Left lung (tissue), 10 donors: ENCODE data around the gene LKAAEAR1. TPM values are rescaled to one million over a fixed set of nuclear protein-coding genes. Genes with fewer than 3 reads are reported as not detected.

Source experiments
- ATAC-seq: fragments of 200-7000 bp; cut with Tn5 transposase; one replicate; pipeline ENCODE4 v1.9.1; 2020; ENCODE audit warnings: moderate library complexity
- DNase-seq, 4 donors: peaks; one replicate each; pipeline ENCODE4 v3.0.0-alpha.2; 2013 to 2020
- H3K27ac ChIP-seq, 2 donors: fragments of 200-600 bp; sonication (generic) in 1 of 2; one replicate each; pipeline versions ENCODE4 v1.5.0 to v1.8.0; 2020 to 2021
- H3K27me3 ChIP-seq, 2 donors: fragments of 200-600 bp; sonication (generic) in 1 of 2; one replicate each; pipeline versions ENCODE4 v1.5.0 to v1.8.0; 2020 to 2021
- H3K36me3 ChIP-seq, 2 donors: fragments of 200-600 bp; sonication (generic) in 1 of 2; one replicate each; pipeline versions ENCODE4 v1.5.0 to v1.8.0; 2020 to 2021
- H3K4me1 ChIP-seq, 2 donors: fragments of 200-600 bp; one replicate each; pipeline ENCODE4 v1.8.0; 2021
- H3K4me3 ChIP-seq, 2 donors: fragments of 200-600 bp; sonication (generic) in 1 of 2; one replicate each; pipeline versions ENCODE4 v1.5.0 to v1.8.0; 2020 to 2021; ENCODE audit warnings: mild to moderate bottlenecking in 1 of 2
- H3K9me3 ChIP-seq, 2 donors: fragments of 200-600 bp; sonication (generic) in 1 of 2; one replicate each; pipeline versions ENCODE4 v1.5.0 to v1.8.0; 2020 to 2021
- intact Hi-C, 2 donors: fragments of 100-400 bp; cut with DNase I; formaldehyde crosslinking; loops; one replicate each; pipeline versions ENCODE4 v1.11.2 to v1.14.2; 2022
- polyA plus RNA-seq, 6 donors: library from polyadenylated mRNA; unstranded; fragments of 120-200 nt; gene quantifications; one replicate each; pipeline ENCODE4 v1.2.1, GENCODE V29; 2013; ENCODE audit not compliant: insufficient read length in 6 of 6
- total RNA-seq, 2 donors: library from RNA; stranded (reverse); fragmentation: NEBNext Ultra II Directional; extraction: Animal tissue kit (Norgen Biotek cat#: 25700); gene quantifications; one replicate each; pipeline ENCODE4 v1.2.1, GENCODE V29; 2021
- TF ChIP-seq, protein P1 (sequence below), 2 donors: fragments of 200-600 bp; sonication (generic) in 1 of 2; IDR thresholded peaks; one replicate each; pipeline versions ENCODE4 v1.5.0 to v1.8.0; 2021; ENCODE audit warnings: antibody characterized with exemption in 2 of 2
- donor health status: DM: no; HTN: yes; CAD: no.
- donor health status: DM: no; HTN: no; CAD: no.

Gene LKAAEAR1
- total and polyA plus RNA-seq, 8 donors = 0.38 to 0.70 (median 0.45) TPM; not detected in 1

DNA sequence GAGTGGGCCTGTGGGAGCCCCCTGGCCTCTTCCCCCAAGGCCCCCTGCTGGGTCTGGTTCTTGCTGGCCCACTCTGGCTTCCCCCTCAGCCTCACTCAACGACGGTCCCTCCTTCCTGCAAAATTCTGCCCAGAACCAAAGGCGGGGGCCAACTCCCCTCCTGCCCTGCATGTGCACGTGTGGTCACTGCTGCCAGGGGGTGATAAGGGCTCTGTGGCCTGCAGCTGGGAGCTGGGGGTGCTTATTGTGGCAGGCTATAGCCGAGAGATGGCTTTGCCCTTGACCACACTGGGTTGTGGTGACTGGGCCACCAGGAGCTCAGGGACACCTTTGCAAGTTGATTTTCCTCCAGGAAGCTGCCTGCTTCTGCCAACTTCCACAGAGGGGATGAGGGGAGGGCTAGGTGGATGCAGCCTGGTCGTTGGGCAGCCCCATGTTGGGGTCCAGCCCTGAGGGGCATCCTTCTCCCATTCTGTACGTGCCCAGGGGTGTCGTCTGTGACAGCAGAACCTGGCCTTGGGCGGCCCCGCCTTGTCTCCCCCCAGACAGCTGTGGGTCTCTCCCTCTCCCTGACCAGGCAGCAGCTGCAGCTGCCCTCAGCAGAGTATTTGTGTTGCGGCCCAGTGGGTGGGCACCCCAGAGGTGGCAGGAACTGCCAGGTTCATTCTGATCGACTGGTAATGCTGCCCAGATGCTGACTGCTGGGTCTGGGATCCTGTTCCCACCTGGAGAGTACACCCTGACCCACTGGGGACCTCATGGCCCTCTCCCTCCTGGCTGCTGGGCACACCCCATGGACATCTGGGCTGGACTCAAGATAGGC, 15.6 kb downstream of the LKAAEAR1 start:
- TF ChIP-seq, protein P1, sequence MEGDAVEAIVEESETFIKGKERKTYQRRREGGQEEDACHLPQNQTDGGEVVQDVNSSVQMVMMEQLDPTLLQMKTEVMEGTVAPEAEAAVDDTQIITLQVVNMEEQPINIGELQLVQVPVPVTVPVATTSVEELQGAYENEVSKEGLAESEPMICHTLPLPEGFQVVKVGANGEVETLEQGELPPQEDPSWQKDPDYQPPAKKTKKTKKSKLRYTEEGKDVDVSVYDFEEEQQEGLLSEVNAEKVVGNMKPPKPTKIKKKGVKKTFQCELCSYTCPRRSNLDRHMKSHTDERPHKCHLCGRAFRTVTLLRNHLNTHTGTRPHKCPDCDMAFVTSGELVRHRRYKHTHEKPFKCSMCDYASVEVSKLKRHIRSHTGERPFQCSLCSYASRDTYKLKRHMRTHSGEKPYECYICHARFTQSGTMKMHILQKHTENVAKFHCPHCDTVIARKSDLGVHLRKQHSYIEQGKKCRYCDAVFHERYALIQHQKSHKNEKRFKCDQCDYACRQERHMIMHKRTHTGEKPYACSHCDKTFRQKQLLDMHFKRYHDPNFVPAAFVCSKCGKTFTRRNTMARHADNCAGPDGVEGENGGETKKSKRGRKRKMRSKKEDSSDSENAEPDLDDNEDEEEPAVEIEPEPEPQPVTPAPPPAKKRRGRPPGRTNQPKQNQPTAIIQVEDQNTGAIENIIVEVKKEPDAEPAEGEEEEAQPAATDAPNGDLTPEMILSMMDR (IDR thresholded peaks at IDR 0.05) = no peak
- no peak for DNase-seq
- no peaks in the 10 kb centered on the region for H3K9me3 ChIP-seq
- no peak for ATAC-seq
- no peak overlapping the region for H3K27ac ChIP-seq
- intact Hi-C loops = no loop called here
- no peaks in the 10 kb centered on the region for H3K27me3 ChIP-seq
- H3K4me3 ChIP-seq = no peak overlapping the region
- H3K36me3 ChIP-seq = peaks cover 0 to 23% of the 10 kb centered on the region in 2 donors
- H3K4me1 ChIP-seq = peaks cover 10 to 30% of the 10 kb centered on the region in 2 donors

DNA sequence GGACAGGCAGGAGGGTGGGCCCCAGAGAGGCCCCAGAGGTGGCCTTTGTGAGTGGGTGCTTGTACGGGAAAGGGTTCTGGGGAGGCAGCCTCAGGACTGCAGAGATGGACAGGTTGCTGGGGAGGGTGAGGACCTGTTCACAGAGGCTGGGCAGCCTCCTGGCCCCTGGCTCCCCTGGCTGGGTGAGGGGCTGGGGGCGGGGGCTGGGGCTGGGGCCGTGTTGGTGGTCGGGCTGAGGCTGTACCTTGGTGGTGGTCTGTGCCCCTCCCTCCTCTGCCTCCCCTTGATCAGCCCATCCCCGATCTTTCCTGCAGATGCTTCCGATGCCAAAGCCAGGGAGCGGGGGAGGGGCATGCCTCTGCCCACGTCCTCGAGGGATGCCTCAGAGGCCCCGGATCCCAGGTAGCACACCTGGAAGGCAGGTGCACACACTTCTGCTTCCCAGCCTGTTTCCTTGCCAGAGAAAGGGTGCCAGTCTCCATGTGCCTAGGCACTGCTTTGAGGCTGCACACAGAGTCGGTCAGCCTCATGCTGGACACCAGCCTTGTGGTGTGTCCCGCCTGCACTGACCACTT, 16.4 kb downstream of the LKAAEAR1 start:
- intact Hi-C loops = no loop called here
- TF ChIP-seq, protein P1 (IDR thresholded peaks at IDR 0.05) = no peak
- peaks cover 0 to 15% of the 10 kb centered on the region in 2 donors for H3K36me3 ChIP-seq
- H3K27ac ChIP-seq = no peak overlapping the region
- no peaks in the 10 kb centered on the region for H3K27me3 ChIP-seq
- H3K9me3 ChIP-seq = no peaks in the 10 kb centered on the region
- DNase-seq (no peak), ATAC-seq (no peak)
- no peak overlapping the region for H3K4me3 ChIP-seq
- peaks cover 10 to 35% of the 10 kb centered on the region in 2 donors for H3K4me1 ChIP-seq

DNA sequence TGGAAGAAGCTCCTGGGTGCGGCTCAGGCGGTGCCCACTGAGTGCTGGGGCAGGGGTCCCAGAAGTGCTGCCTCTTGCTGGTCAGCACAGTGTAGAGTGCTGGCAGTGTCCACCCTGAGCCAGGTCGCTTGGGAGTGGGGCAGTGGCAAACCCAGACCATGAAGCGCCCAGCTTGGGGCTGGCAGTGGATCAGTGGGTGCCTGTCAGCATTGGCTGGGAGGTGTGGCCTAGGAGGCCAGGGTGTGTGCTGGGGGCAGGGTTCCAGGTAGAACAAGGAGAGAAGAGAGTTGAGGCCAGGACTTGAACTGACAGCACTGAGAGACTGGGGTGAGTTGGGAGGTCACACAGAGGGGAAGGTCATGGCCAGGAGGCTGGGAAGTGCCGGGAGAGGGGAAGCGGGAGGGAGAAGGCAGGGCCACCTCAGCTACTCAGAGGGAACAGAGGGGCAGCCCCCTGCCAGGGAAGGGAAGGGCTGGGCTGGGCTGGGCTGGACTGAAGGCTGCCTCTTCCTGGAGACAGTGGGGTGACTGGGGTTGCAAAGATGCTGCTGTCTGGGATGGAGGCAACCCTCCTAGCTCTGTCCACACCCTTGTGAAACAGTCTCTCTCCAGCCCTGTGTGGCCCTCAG, 17.1 kb downstream of the LKAAEAR1 start:
- no peaks in the 10 kb centered on the region for H3K9me3 ChIP-seq
- no peak for ATAC-seq
- H3K27ac ChIP-seq = no peak overlapping the region
- peaks cover 0 to 8% of the 10 kb centered on the region in 2 donors for H3K36me3 ChIP-seq
- peaks cover 15 to 41% of the 10 kb centered on the region in 2 donors for H3K4me1 ChIP-seq
- intact Hi-C loops = no loop called here
- no peak overlapping the region for H3K4me3 ChIP-seq
- no peak for DNase-seq
- no peaks in the 10 kb centered on the region for H3K27me3 ChIP-seq
- TF ChIP-seq, protein P1 (IDR thresholded peaks at IDR 0.05) = no peak

DNA sequence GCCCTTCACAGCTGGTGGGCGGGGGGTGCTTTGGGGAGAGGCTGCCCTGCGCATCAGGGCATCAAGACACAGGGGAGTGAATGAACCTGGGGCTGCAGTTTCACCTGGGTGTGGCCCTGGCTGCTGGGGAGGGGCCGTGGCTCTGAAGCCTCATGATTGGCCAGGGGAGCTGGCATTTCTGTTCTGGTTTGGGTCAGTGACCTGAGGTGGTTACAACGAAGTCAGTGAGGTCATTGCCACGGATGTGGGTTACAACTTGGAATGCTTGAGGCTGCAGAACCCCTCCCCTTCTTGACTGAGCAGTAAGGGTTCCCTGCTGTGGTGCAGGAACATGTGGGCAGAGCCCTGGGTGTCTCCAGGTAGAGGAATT, 18.2 kb downstream of the LKAAEAR1 start:
- Histone ChIP-seq H3K4me1 (peaks cover 16 to 41% of the 10 kb centered on the region in 2 donors), H3K27ac (no peak overlapping the region), H3K36me3 (no peaks in the 10 kb centered on the region), H3K27me3 (no peaks in the 10 kb centered on the region), H3K4me3 (no peak overlapping the region), H3K9me3 (no peaks in the 10 kb centered on the region)
- TF ChIP-seq, protein P1 (IDR thresholded peaks at IDR 0.05) = no peak
- intact Hi-C loops = no loop called here
- DNase-seq = no peak
- ATAC-seq = no peak
